K562 (cell line): ENCODE measurements around the gene IL5. TPM values are rescaled to one million over a fixed set of nuclear protein-coding genes. Genes with fewer than 3 reads are reported as not detected.
A peak's percentile ranks its signal among the peaks of the same experiment; 100 is the strongest.

Source experiments
- ATF1 ChIP-seq, 2 experiments: fragments of 450-650 bp in 1 of 2; IDR thresholded peaks; 2 replicates each; pipeline ENCODE4 v1.6.1; 2016; ENCODE audit warnings: missing compliant biosample characterization in 1 of 2, missing genetic modification characterization in 1 of 2
- BRD9 ChIP-seq: fragments of 450-650 bp; IDR thresholded peaks from 2 replicates; pipeline ENCODE4 v1.6.1; 2018; ENCODE audit warnings: low read depth; ENCODE audit not compliant: partially characterized antibody
- CBX1 ChIP-seq: sonication (generic); IDR thresholded peaks from 2 replicates; pipeline ENCODE4 v1.6.1; 2016; ENCODE audit warnings: antibody characterized with exemption, low read depth, mild to moderate bottlenecking
- CBX5 ChIP-seq: IDR thresholded peaks from 2 replicates; pipeline ENCODE4 v1.6.1; 2014; ENCODE audit warnings: low read depth, borderline replicate concordance
- E2F4 ChIP-seq: sonication (generic); formaldehyde crosslinking; IDR thresholded peaks from 2 replicates; pipeline ENCODE4 v1.8.0; 2022; ENCODE audit warnings: mild to moderate bottlenecking, low read depth, missing genetic modification reagents
- FUS ChIP-seq: fragments of 200-400 bp; formaldehyde crosslinking; optimal IDR thresholded peaks from 2 replicates; pipeline ENCODE3; 2017; ENCODE audit warnings: low read depth, low read length
- GABPA ChIP-seq: fragments of 200-800 bp; sonication (Bioruptor generic); conservative IDR thresholded peaks from 2 replicates; pipeline ENCODE4 v1.6.1; 2016; ENCODE audit warnings: low read depth, missing genetic modification characterization, missing compliant biosample characterization
- HDAC2 ChIP-seq: fragments of 450-650 bp; IDR thresholded peaks from 2 replicates; pipeline ENCODE4 v1.6.1; 2016; ENCODE audit warnings: mild to moderate bottlenecking
- HDGF ChIP-seq: fragments of 450-650 bp; IDR thresholded peaks from 2 replicates; pipeline ENCODE4 v1.6.1; 2016
- KHSRP ChIP-seq: fragments of 450-650 bp; IDR thresholded peaks from 2 replicates; pipeline ENCODE4 v1.6.1; 2017
- MAZ ChIP-seq, 2 experiments: fragments of 450-650 bp in 1 of 2; sonication (generic) in 1 of 2; formaldehyde crosslinking; IDR thresholded peaks in 1 of 2; conservative IDR thresholded peaks in 1 of 2; 2 replicates each; pipeline versions ENCODE4 v1.4.0 to v1.5.0; 2020; ENCODE audit warnings: mild to moderate bottlenecking in 1 of 2, missing genetic modification reagents in 1 of 2
- MNT ChIP-seq, 2 experiments: fragments of 450-650 bp; conservative IDR thresholded peaks; 2 replicates each; pipeline ENCODE4 v1.6.1; 2017; ENCODE audit warnings: mild to moderate bottlenecking in 2 of 2, moderate library complexity in 2 of 2
- MTA3 ChIP-seq: fragments of 450-650 bp; formaldehyde crosslinking; IDR thresholded peaks from 2 replicates; pipeline ENCODE4 v1.6.1; 2017; ENCODE audit warnings: mild to moderate bottlenecking, borderline replicate concordance
- NCOR1 ChIP-seq: fragments of 450-650 bp; IDR thresholded peaks from 2 replicates; pipeline ENCODE4 v1.6.1; 2016; ENCODE audit warnings: mild to moderate bottlenecking, moderate library complexity
- POLR2AphosphoS2 ChIP-seq: IDR thresholded peaks from 2 replicates; pipeline ENCODE4 v1.6.1; 2012; ENCODE audit warnings: low read length, improper control_type of control experiment
- RBM15 ChIP-seq: fragments of 200-400 bp; formaldehyde crosslinking; IDR thresholded peaks from 2 replicates; pipeline ENCODE4 v1.6.1; 2018; ENCODE audit warnings: mild to moderate bottlenecking, low read length, moderate library complexity; ENCODE audit not compliant: insufficient read depth
- RBM25 ChIP-seq: fragments of 200-400 bp; formaldehyde crosslinking; IDR thresholded peaks from 2 replicates; pipeline ENCODE4 v1.6.1; 2018; ENCODE audit warnings: low read length, low read depth, moderate library complexity; ENCODE audit not compliant: severe bottlenecking
- RCOR1 ChIP-seq, 2 experiments: IDR thresholded peaks; 2 replicates each; pipeline ENCODE4 v1.6.1; 2012; ENCODE audit warnings: low read depth in 2 of 2, low read length in 2 of 2, borderline replicate concordance in 1 of 2, improper control_type of control experiment in 1 of 2
- SP2 ChIP-seq: IDR thresholded peaks from 2 replicates; pipeline ENCODE4 v1.6.1; 2011; ENCODE audit warnings: mild to moderate bottlenecking, low read depth, low read length, moderate library complexity; ENCODE audit not compliant: poor library complexity, severe bottlenecking; ENCODE audit errors: extremely low read depth
- ZBED1 ChIP-seq: IDR thresholded peaks from 2 replicates; pipeline ENCODE4 v1.6.1; 2014
- ZNF263 ChIP-seq: sonication (generic); formaldehyde crosslinking; IDR thresholded peaks from 2 replicates; pipeline ENCODE4 v1.8.0; 2022; ENCODE audit warnings: mild to moderate bottlenecking, missing genetic modification reagents, borderline replicate concordance
- ZNF277 ChIP-seq: fragments of 250-450 bp; sonication (Bioruptor Pico); IDR thresholded peaks from 2 replicates; pipeline ENCODE4 v1.8.0; 2022; ENCODE audit warnings: inconsistent platforms, mild to moderate bottlenecking, moderate library complexity, borderline replicate concordance
- ZNF395 ChIP-seq: fragments of 200-800 bp; sonication (Bioruptor generic); IDR thresholded peaks from 2 replicates; pipeline ENCODE4 v1.6.1; 2017; ENCODE audit warnings: missing genetic modification characterization, missing compliant biosample characterization
- ZNF584 ChIP-seq: fragments of 200-800 bp; sonication (Bioruptor generic); IDR thresholded peaks from 2 replicates; pipeline ENCODE4 v1.6.1; 2016; ENCODE audit warnings: low read depth, mild to moderate bottlenecking, missing genetic modification characterization, missing compliant biosample characterization
- polyA plus RNA-seq, 8 experiments: library from polyadenylated mRNA; depleted of rRNA in 4 of 8; stranded (reverse) in 5 of 8; unstranded in 3 of 8; fragments of >200 nt; fragmentation: Nextera tagmentation in 2 of 8; fragmentation: Illumina TruSeq in 1 of 8; extraction: Ambion mirVana in 2 of 8; extraction: Trizol in 1 of 8; gene quantifications; 2 replicates each; pipeline versions ENCODE4 v1.2.1 to v1.2.3, GENCODE V29; 2011 to 2014; ENCODE audit warnings: inconsistent platforms in 1 of 8, missing spikeins in 1 of 8
- total RNA-seq, 7 experiments: library from RNA; depleted of rRNA in 6 of 7; stranded (reverse); fragments of >200 nt in 6 of 7; fragmentation: Illumina TruSeq in 2 of 7; extraction: Trizol in 2 of 7; gene quantifications; 2 replicates each; pipeline versions ENCODE4 v1.2.1 to v1.2.3, GENCODE V29; 2011 to 2021; ENCODE audit warnings: low replicate concordance in 1 of 7

Gene IL5
- total and polyA plus RNA-seq, 9 of the 15 experiments (the other 6 are each of a cell fraction or from before 2014, with no cell fraction given) = 0.44 TPM; not detected in 8

- TF ChIP-seq E2F4 (CRISPR knock-in tag) (no peak), ZNF584 (peak; percentile 31; the same call in 1 of the 2 replicates), NCOR1 (0 out of 2 replicates have a peak, but pooled peaks have one; percentile 1), ZNF277 (CRISPR knock-in tag) (no peak), CBX5 (0 out of 2 replicates have a peak, but pooled peaks have one; percentile 16), ZBED1 (no peak), RBM25 (peak; percentile 29), FUS (no peak), RCOR1 (IDR thresholded peaks at IDR 0.05; ENCODE audit: borderline replicate concordance in 1 of 2, low read depth in 2 of 2, low read length in 2 of 2) (peak; percentile 59 to 84; a peak in 3 of 4 replicates), SP2 (no peak), RBM15 (no peak), BRD9 (peak; percentile 83), HDAC2 (peak; percentile 92), MNT (conservative IDR thresholded peaks at IDR 0.05) (peak in 1 of 2 experiments; percentile 8; a peak in 1 of 4 replicates), MTA3 (no peak), KHSRP (no peak), GABPA (peak; percentile 81), ATF1 (CRISPR knock-in tag; IDR thresholded peaks at IDR 0.05) (no peak), ATF1 (tag; IDR thresholded peaks at IDR 0.05) (no peak), CBX1 (peak; percentile 89; the same call in 1 of the 2 replicates), ZNF263 (peak; percentile 43; the same call in 1 of the 2 replicates), POLR2AphosphoS2 (no peak), HDGF (0 out of 2 replicates have a peak, but pooled peaks have one; percentile 83), MAZ (CRISPR knock-in tag; conservative IDR thresholded peaks at IDR 0.05 in 1 of 2, IDR thresholded peaks at IDR 0.05 in 1 of 2) (peak in 1 of 2 experiments; percentile 63; a peak in 2 of 4 replicates), ZNF395 (CRISPR knock-in tag) (peak; percentile 89)
Observed at GRCh38 chr5:132496191-132496630, 47.1 kb downstream of the IL5 start (continued).
